ENCODE results near the gene CX3CR1.
"Not testable (repeated sequence)": the region's sequence is repeated elsewhere in the genome, so short reads cannot be mapped to it uniquely, and the experiment has no call there.

Gene CX3CR1

GRCh38 chr3:39279745-39280517 lies at the start of gene CX3CR1:
Gene CX3CR1 (minus strand): TSS chr3:39280036. CDS start chr3:39266509, 13,527 bp downstream.
- Histone ChIP-seq H2AFZ (ENCODE audit: low read length, unreplicated experiment) (no peak within 1 kb of the TSS), H3K27ac (ENCODE audit: low read depth, low read length) (no peak within 1 kb of the TSS), H3K36me3 (ENCODE audit: insufficient read depth, low read length) (no peaks in the 10 kb centered on the region), H3K27me3 (ENCODE audit: insufficient read depth, low read length) (peaks cover 33% of the 10 kb centered on the region), H3K4me3 (ENCODE audit: low read depth, low read length) (no peak within 1 kb of the TSS), H3K4me1 (ENCODE audit: control insufficient read depth, insufficient read depth, low read length, unreplicated experiment) (peaks cover 8% of the 10 kb centered on the region), H3K79me2 (ENCODE audit: control insufficient read depth, insufficient read depth, low read length, unreplicated experiment) (no peaks in the 10 kb centered on the region)

DNA sequence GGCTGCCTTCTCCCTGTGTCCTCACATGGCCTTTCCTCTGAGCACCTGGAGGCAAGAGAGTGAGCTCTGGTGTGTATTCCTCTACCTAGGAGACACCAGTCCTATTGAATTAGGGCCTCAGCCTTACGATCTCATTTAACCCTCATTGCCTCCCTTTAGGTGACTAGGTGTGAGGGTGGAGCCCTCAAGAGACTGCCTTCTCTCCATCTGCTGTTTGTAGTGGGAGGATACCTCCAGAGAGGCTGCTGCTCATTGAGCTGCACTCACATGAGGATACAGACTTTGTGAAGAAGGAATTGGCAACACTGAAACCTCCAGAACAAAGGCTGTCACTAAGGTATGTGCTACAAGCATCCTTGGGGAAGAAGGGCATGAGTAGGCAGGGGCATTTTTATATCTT lies 49.7 kb upstream of the CX3CR1 start, which contains the start of gene CCR8:
Gene CCR8, plus strand, starts transcription at position 217 of the 400 bp plus-strand sequence. CDS start 2,623 bp downstream, outside the sequence.
- Histone ChIP-seq H3K27ac (ENCODE audit: low read depth, low read length) (no peak within 1 kb of the TSS), H3K79me2 (ENCODE audit: control insufficient read depth, insufficient read depth, low read length, unreplicated experiment) (no peaks in the 10 kb centered on the region), H2AFZ (ENCODE audit: low read length, unreplicated experiment) (no peak within 1 kb of the TSS), H3K27me3 (ENCODE audit: insufficient read depth, low read length) (peaks cover 56% of the 10 kb centered on the region), H3K4me3 (ENCODE audit: low read depth, low read length) (no peak within 1 kb of the TSS), H3K4me1 (ENCODE audit: control insufficient read depth, insufficient read depth, low read length, unreplicated experiment) (no peaks in the 10 kb centered on the region), H3K36me3 (ENCODE audit: insufficient read depth, low read length) (no peaks in the 10 kb centered on the region)

GRCh38 chr3:39327746-39328349 lies 48.0 kb upstream of the CX3CR1 start:
- no peaks in the 10 kb centered on the region for H3K36me3 ChIP-seq (ENCODE audit: insufficient read depth, low read length)
- H3K4me3 ChIP-seq (ENCODE audit: low read depth, low read length), result no peak overlapping the region
- no peaks in the 10 kb centered on the region for H3K4me1 ChIP-seq (ENCODE audit: control insufficient read depth, insufficient read depth, low read length, unreplicated experiment)
- H3K79me2 ChIP-seq (ENCODE audit: control insufficient read depth, insufficient read depth, low read length, unreplicated experiment), result no peaks in the 10 kb centered on the region
- peaks cover 50% of the 10 kb centered on the region for H3K27me3 ChIP-seq (ENCODE audit: insufficient read depth, low read length)
- no peak overlapping the region for H3K27ac ChIP-seq (ENCODE audit: low read depth, low read length)
- H2AFZ ChIP-seq (ENCODE audit: low read length, unreplicated experiment), result no peak overlapping the region

GRCh38 chr3:39327053-39327745 lies 47.4 kb upstream of the CX3CR1 start:
- no peaks in the 10 kb centered on the region for H3K79me2 ChIP-seq (ENCODE audit: control insufficient read depth, insufficient read depth, low read length, unreplicated experiment)
- no peaks in the 10 kb centered on the region for H3K36me3 ChIP-seq (ENCODE audit: insufficient read depth, low read length)
- no peak overlapping the region for H2AFZ ChIP-seq (ENCODE audit: low read length, unreplicated experiment)

DNA sequence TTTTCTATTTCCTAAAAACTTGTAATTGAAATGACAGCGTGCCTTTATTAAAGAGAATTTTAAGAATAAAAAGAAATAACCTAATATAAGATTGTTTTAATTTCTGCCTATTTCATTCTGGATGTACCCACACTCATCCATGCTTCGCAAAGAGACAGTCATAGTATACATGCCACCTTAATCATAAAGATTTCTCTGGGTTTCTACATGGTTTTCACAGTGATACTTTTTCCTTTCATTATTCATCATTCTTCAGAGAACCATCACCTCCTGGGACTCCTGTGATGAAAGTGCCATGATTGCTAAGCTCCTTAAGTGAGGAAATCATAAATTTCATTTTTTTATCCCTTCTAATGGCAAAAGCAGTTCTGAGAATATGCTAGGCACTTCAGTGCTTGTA lies 45.4 kb upstream of the CX3CR1 start:
- no peaks in the 10 kb centered on the region for H3K79me2 ChIP-seq (ENCODE audit: control insufficient read depth, insufficient read depth, low read length, unreplicated experiment)
- H3K27me3 ChIP-seq (ENCODE audit: insufficient read depth, low read length), result peaks cover 38% of the 10 kb centered on the region
- no peak overlapping the region for H3K4me3 ChIP-seq (ENCODE audit: low read depth, low read length)
- H3K4me1 ChIP-seq (ENCODE audit: control insufficient read depth, insufficient read depth, low read length, unreplicated experiment), result no peaks in the 10 kb centered on the region
- no peak overlapping the region for H2AFZ ChIP-seq (ENCODE audit: low read length, unreplicated experiment)
- H3K36me3 ChIP-seq (ENCODE audit: insufficient read depth, low read length), result no peaks in the 10 kb centered on the region
- H3K27ac ChIP-seq (ENCODE audit: low read depth, low read length), result no peak overlapping the region

More at GRCh38 chr3:39327053-39327745, 47.4 kb upstream of the CX3CR1 start:
- Histone ChIP-seq H3K27me3 (ENCODE audit: insufficient read depth, low read length) (peaks cover 45% of the 10 kb centered on the region), H3K4me3 (ENCODE audit: low read depth, low read length) (no peak overlapping the region), H3K4me1 (ENCODE audit: control insufficient read depth, insufficient read depth, low read length, unreplicated experiment) (no peaks in the 10 kb centered on the region), H3K27ac (ENCODE audit: low read depth, low read length) (no peak overlapping the region)

DNA sequence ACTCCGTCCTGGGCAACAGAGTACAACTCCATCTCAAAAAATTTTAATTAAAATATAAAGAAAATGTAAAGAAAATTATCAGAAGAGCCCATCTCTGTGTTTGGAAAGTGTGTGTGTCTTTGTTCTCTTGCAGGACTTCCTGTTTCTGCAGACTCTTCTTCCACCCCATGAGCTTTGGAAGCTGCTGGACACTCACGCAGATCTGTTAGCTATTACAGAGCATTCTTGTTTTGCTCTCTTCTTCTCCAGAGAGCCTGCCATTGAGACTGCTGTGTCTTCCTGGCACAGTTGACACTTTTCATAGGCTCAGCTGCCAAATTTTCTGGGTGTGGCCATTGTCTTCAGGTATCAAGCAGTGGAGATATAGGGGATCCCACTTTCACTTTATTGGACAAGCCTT lies 43.7 kb upstream of the CX3CR1 start:
- Histone ChIP-seq H3K79me2 (ENCODE audit: control insufficient read depth, insufficient read depth, low read length, unreplicated experiment) (no peaks in the 10 kb centered on the region), H3K4me1 (ENCODE audit: control insufficient read depth, insufficient read depth, low read length, unreplicated experiment) (no peaks in the 10 kb centered on the region), H2AFZ (ENCODE audit: low read length, unreplicated experiment) (no peak overlapping the region), H3K4me3 (ENCODE audit: low read depth, low read length) (no peak overlapping the region), H3K27ac (ENCODE audit: low read depth, low read length) (no peak overlapping the region), H3K36me3 (ENCODE audit: insufficient read depth, low read length) (no peaks in the 10 kb centered on the region), H3K27me3 (ENCODE audit: insufficient read depth, low read length) (peaks cover 34% of the 10 kb centered on the region)

DNA sequence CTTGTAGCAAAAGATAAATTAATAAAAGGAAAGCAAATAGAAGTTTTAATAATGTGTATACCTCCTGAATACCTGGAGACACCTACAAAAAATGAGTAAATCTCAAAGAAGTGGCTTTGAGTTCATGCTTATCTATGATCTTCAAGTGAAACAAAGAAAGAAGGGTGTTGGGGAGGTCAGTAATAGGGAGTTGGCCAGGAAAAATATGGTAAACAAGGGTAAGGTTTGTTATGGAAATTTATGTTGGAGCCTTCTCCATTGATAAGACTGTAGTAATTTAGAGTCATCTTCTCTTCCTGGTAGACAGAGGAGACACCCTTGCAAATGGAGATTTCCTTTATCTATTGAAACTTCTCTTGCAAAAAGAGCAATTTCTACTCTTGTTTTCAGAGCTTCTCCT lies 43.1 kb upstream of the CX3CR1 start:
- Histone ChIP-seq H3K36me3 (ENCODE audit: insufficient read depth, low read length) (no peaks in the 10 kb centered on the region), H2AFZ (ENCODE audit: low read length, unreplicated experiment) (no peak overlapping the region), H3K4me3 (ENCODE audit: low read depth, low read length) (no peak overlapping the region), H3K4me1 (ENCODE audit: control insufficient read depth, insufficient read depth, low read length, unreplicated experiment) (no peaks in the 10 kb centered on the region), H3K27me3 (ENCODE audit: insufficient read depth, low read length) (peaks cover 34% of the 10 kb centered on the region), H3K79me2 (ENCODE audit: control insufficient read depth, insufficient read depth, low read length, unreplicated experiment) (no peaks in the 10 kb centered on the region), H3K27ac (ENCODE audit: low read depth, low read length) (no peak overlapping the region)

- H3K4me3 ChIP-seq (ENCODE audit: low read depth, low read length); H3K4me1 ChIP-seq (ENCODE audit: control insufficient read depth, insufficient read depth, low read length, unreplicated experiment); H3K36me3 ChIP-seq (ENCODE audit: insufficient read depth, low read length); H3K27ac ChIP-seq (ENCODE audit: low read depth, low read length); H2AFZ ChIP-seq (ENCODE audit: low read length, unreplicated experiment); H3K79me2 ChIP-seq (ENCODE audit: control insufficient read depth, insufficient read depth, low read length, unreplicated experiment): not testable (repeated sequence)
- H3K27me3 ChIP-seq (ENCODE audit: insufficient read depth, low read length), result peaks cover 30% of the 10 kb centered on the region
Observed at GRCh38 chr3:39322209-39322715, 42.4 kb upstream of the CX3CR1 start.

- H2AFZ ChIP-seq (ENCODE audit: low read length, unreplicated experiment); H3K4me1 ChIP-seq (ENCODE audit: control insufficient read depth, insufficient read depth, low read length, unreplicated experiment); H3K27ac ChIP-seq (ENCODE audit: low read depth, low read length); H3K79me2 ChIP-seq (ENCODE audit: control insufficient read depth, insufficient read depth, low read length, unreplicated experiment); H3K4me3 ChIP-seq (ENCODE audit: low read depth, low read length); H3K36me3 ChIP-seq (ENCODE audit: insufficient read depth, low read length): not testable (repeated sequence)
- H3K27me3 ChIP-seq (ENCODE audit: insufficient read depth, low read length), result peaks cover 23% of the 10 kb centered on the region
Observed at GRCh38 chr3:39321574-39321983, 41.7 kb upstream of the CX3CR1 start.

- Histone ChIP-seq H3K36me3 (ENCODE audit: insufficient read depth, low read length) (no peaks in the 10 kb centered on the region), H3K79me2 (ENCODE audit: control insufficient read depth, insufficient read depth, low read length, unreplicated experiment) (no peaks in the 10 kb centered on the region), H2AFZ (ENCODE audit: low read length, unreplicated experiment) (no peak overlapping the region), H3K27ac (ENCODE audit: low read depth, low read length) (no peak overlapping the region), H3K4me3 (ENCODE audit: low read depth, low read length) (no peak overlapping the region), H3K27me3 (ENCODE audit: insufficient read depth, low read length) (peaks cover 10% of the 10 kb centered on the region), H3K4me1 (ENCODE audit: control insufficient read depth, insufficient read depth, low read length, unreplicated experiment) (no peaks in the 10 kb centered on the region)
Observed at GRCh38 chr3:39319249-39319648, 39.4 kb upstream of the CX3CR1 start.
